HepG2 (cell line): ENCODE measurements around the gene ZNF608. TPM values are rescaled to one million over a fixed set of nuclear protein-coding genes. Genes with fewer than 3 reads are reported as not detected.

Source experiments
- ATAC-seq: fragments of 200-7000 bp; cut with Tn5 transposase; 3 replicates; pipeline ENCODE4 v1.9.1; 2020; ENCODE audit warnings: mild to moderate bottlenecking, moderate library complexity
- BruUV-seq: library from RNA; stranded (reverse); fragments of 400-500 nt; replicated peaks from 2 replicates; lab custom pipeline; 2021; lab: Mats Ljungman, UMichigan
- CTCF ChIA-PET: fragments of 300-600 bp; formaldehyde crosslinking; extraction: SDS; loops from one replicate; lab custom pipeline; 2021; ENCODE audit warnings: low total read pairs, inconsistent platforms, low intra/inter-chr PET ratio; lab: Yijun Ruan, JAX
- POLR2A ChIA-PET: fragments of 350-600 bp; sonication (Branson Sonifier 250); formaldehyde crosslinking; loops from one replicate; lab custom pipeline; 2020; ENCODE audit warnings: antibody characterized with exemption, inconsistent platforms; lab: Yijun Ruan, JAX
- DNase-seq: peaks from one replicate; pipeline ENCODE4 v3.0.0-alpha.2; 2015; ENCODE audit warnings: low spot score
- FAIRE-seq: peaks from 3 replicates; lab custom pipeline; 2011; peaks lifted over from hg19 to GRCh38; lab: Jason Lieb, UNC
- H2AFZ ChIP-seq: one replicate; pipeline ENCODE4 v1.6.1; 2011; ENCODE audit warnings: low read length, inconsistent platforms
- H3K27ac ChIP-seq: fragments of 300-600 bp; 3 replicates; pipeline ENCODE4 v1.8.0; 2011; ENCODE audit warnings: mixed run types, mild to moderate bottlenecking, mixed read lengths, low read length, inconsistent platforms; ENCODE audit not compliant: insufficient read depth; ENCODE audit errors: extremely low read length
- H3K27me3 ChIP-seq, 2 experiments: fragments of 200-600 bp in 1 of 2; 2 replicates in 1 of 2; 3 replicates in 1 of 2; pipeline versions ENCODE4 v1.6.0 to v1.8.0; 2011; ENCODE audit warnings: low read length in 2 of 2, mild to moderate bottlenecking in 2 of 2, moderate library complexity in 2 of 2, inconsistent platforms in 1 of 2; ENCODE audit not compliant: insufficient read depth in 2 of 2, control insufficient read depth in 1 of 2
- H3K36me3 ChIP-seq, 2 experiments: fragments of 200-600 bp in 1 of 2; replicated peaks in 1 of 2; 2 replicates in 1 of 2; 3 replicates in 1 of 2; pipeline versions ENCODE4 v1.5.1 to v1.8.0; 2011; ENCODE audit warnings: low read length in 2 of 2, inconsistent platforms in 1 of 2; ENCODE audit not compliant: insufficient read depth in 2 of 2, control insufficient read depth in 1 of 2
- H3K4me1 ChIP-seq: 2 replicates; pipeline ENCODE4 v1.5.1; 2012; ENCODE audit warnings: low read length, inconsistent platforms; ENCODE audit not compliant: insufficient read depth
- H3K4me2 ChIP-seq: 2 replicates; pipeline ENCODE4 v1.6.0; 2011; ENCODE audit warnings: low read depth, low read length, inconsistent platforms
- H3K4me3 ChIP-seq, 3 experiments: fragments of 200-600 bp in 1 of 3; sonication (generic), shearing (Covaris generic) in 1 of 3; replicated peaks in 1 of 3; 2 replicates each; pipeline ENCODE4 v1.5.1; 2011 to 2016; ENCODE audit warnings: low read length in 3 of 3, inconsistent platforms in 2 of 3, low read depth in 2 of 3, mild to moderate bottlenecking in 2 of 3, control low read depth in 1 of 3, mixed read lengths in 1 of 3; ENCODE audit not compliant: insufficient read depth in 1 of 3
- H3K79me2 ChIP-seq: one replicate; pipeline ENCODE4 v1.6.1; 2011; ENCODE audit warnings: low read length, inconsistent platforms; ENCODE audit not compliant: insufficient read depth
- H3K9ac ChIP-seq: 2 replicates; pipeline ENCODE4 v1.6.0; 2011; ENCODE audit warnings: mild to moderate bottlenecking, low read depth, low read length, inconsistent platforms; ENCODE audit not compliant: insufficient read depth
- H3K9me3 ChIP-seq: 2 replicates; pipeline ENCODE4 v1.5.1; 2012; ENCODE audit warnings: mild to moderate bottlenecking, low read length
- H4K20me1 ChIP-seq: 2 replicates; pipeline ENCODE4 v1.6.0; 2011; ENCODE audit warnings: inconsistent platforms, mild to moderate bottlenecking, low read length, moderate library complexity; ENCODE audit not compliant: insufficient read depth
- FOXO1 ChIP-seq: sonication (generic); formaldehyde crosslinking; IDR thresholded peaks from 2 replicates; pipeline ENCODE4 v1.4.0; 2020; ENCODE audit warnings: missing genetic modification reagents
- GATAD2A ChIP-seq: IDR thresholded peaks from 2 replicates; pipeline ENCODE4 v1.6.1; 2016
- MIER3 ChIP-seq: IDR thresholded peaks from 2 replicates; pipeline ENCODE4 v1.6.1; 2016; ENCODE audit warnings: missing compliant biosample characterization, borderline replicate concordance
- MTA1 ChIP-seq: sonication (generic); formaldehyde crosslinking; IDR thresholded peaks from 2 replicates; pipeline ENCODE4 v1.4.0; 2020; ENCODE audit warnings: missing genetic modification reagents, mild to moderate bottlenecking, borderline replicate concordance
- SKI ChIP-seq: fragments of 450-650 bp; IDR thresholded peaks from one replicate; pipeline ENCODE4 v1.6.1; 2018; ENCODE audit warnings: mild to moderate bottlenecking; ENCODE audit not compliant: partially characterized antibody
- SRY ChIP-seq: sonication (generic); formaldehyde crosslinking; IDR thresholded peaks from 2 replicates; pipeline ENCODE4 v1.8.0; 2022; ENCODE audit warnings: mild to moderate bottlenecking, missing genetic modification reagents
- ZNF260 ChIP-seq: sonication (generic); formaldehyde crosslinking; IDR thresholded peaks from 2 replicates; pipeline ENCODE4 v1.4.0; 2020; ENCODE audit warnings: missing genetic modification reagents, low read depth, mild to moderate bottlenecking, borderline replicate concordance
- ZNF354B ChIP-seq: sonication (generic); formaldehyde crosslinking; IDR thresholded peaks from 2 replicates; pipeline ENCODE4 v1.8.0; 2022; ENCODE audit warnings: mild to moderate bottlenecking, missing genetic modification reagents
- ZNF382 ChIP-seq: sonication (generic); formaldehyde crosslinking; IDR thresholded peaks from 2 replicates; pipeline ENCODE4 v1.5.0; 2020; ENCODE audit warnings: missing genetic modification reagents, mild to moderate bottlenecking, borderline replicate concordance
- ZNF441 ChIP-seq: sonication (generic); formaldehyde crosslinking; IDR thresholded peaks from 2 replicates; pipeline ENCODE4 v1.7.0; 2021; ENCODE audit warnings: missing genetic modification reagents, borderline replicate concordance
- ZNF546 ChIP-seq: sonication (generic); formaldehyde crosslinking; conservative IDR thresholded peaks from 2 replicates; pipeline ENCODE4 v1.8.1; 2023; ENCODE audit warnings: mild to moderate bottlenecking, missing genetic modification reagents
- WGBS: methylation state at CpG from one replicate; pipeline ENCODE4 v1.1.6; 2017; ENCODE audit warnings: low lambda C conversion rate; 5-methylcytosine and 5-hydroxymethylcytosine counted together
- in situ Hi-C: cut with HindIII; loops from 2 replicates; pipeline ENCODE4 v1.10.0; 2017; ENCODE audit warnings: low pct_unique_long_range_greater_than_20kb; ENCODE audit not compliant: extremely low pct_ligation_motif_present
- intact Hi-C: fragments of 100-400 bp; cut with micrococcal nuclease; formaldehyde crosslinking; loops from one replicate; pipeline ENCODE4 v1.10.0; 2022; ENCODE audit not compliant: unreplicated experiment
- polyA plus RNA-seq, 8 experiments: library from polyadenylated mRNA; depleted of rRNA in 3 of 8; stranded (reverse) in 7 of 8; unstranded in 1 of 8; fragments of >200 nt; fragmentation: Illumina TruSeq in 4 of 8; extraction: Trizol in 4 of 8; gene quantifications; 2 replicates each; pipeline versions ENCODE4 v1.2.1 to v1.2.3, GENCODE V29; 2011 to 2016; ENCODE audit warnings: low read depth in 4 of 8, missing spikeins in 1 of 8, mixed read lengths in 1 of 8; ENCODE audit not compliant: insufficient read depth in 1 of 8
- total RNA-seq, 5 experiments: library from RNA; depleted of rRNA; stranded (reverse); fragments of >200 nt; fragmentation: Illumina TruSeq; extraction: Trizol; gene quantifications; 2 replicates each; pipeline ENCODE4 v1.2.3, GENCODE V29; 2016; ENCODE audit warnings: low read depth in 1 of 5
- TF ChIP-seq, protein P1 (sequence below): sonication (generic); formaldehyde crosslinking; IDR thresholded peaks from 2 replicates; pipeline ENCODE4 v1.8.1; 2023; ENCODE audit warnings: missing genetic modification reagents, mild to moderate bottlenecking, borderline replicate concordance
- TF ChIP-seq, protein P2 (sequence below), 2 experiments: fragments of 450-650 bp in 1 of 2; sonication (generic) in 1 of 2; formaldehyde crosslinking; IDR thresholded peaks; 2 replicates each; pipeline versions ENCODE4 v1.5.0 to v1.8.0; 2020 to 2022; ENCODE audit warnings: mild to moderate bottlenecking in 1 of 2, missing genetic modification reagents in 1 of 2
- TF ChIP-seq, protein P3 (sequence below): IDR thresholded peaks from 2 replicates; pipeline ENCODE4 v1.6.1; 2016; ENCODE audit warnings: mild to moderate bottlenecking

Gene ZNF608
- total and polyA plus RNA-seq, 2 of the 13 experiments (the other 11 are each of a cell fraction or from before 2014, with no cell fraction given), result 0.66 to 0.91 TPM

DNA sequence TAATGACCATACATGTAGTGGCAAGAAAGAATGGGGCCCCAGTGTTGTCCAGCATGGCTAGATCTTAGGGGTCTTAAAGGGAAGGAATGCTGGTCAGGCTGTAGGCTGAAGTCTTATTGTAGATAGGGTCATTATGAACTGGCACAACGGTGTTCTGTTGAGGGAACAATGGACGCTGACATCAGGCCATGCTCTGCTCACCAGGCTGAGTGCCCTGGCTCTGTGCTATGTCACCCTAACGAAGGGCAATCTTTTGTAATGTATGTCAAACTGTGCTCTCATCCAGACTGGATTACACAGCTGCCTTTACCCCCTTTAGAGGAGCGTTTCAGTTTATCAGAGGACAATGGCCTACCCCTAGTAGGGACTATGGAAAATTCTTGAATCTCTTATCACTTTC is 14.6 kb upstream of the ZNF608 start:
- Histone ChIP-seq H3K9me3 (no peaks in the 10 kb centered on the region), H3K36me3 (no peaks in the 10 kb centered on the region), H2AFZ (no peak overlapping the region), H3K27me3 (no peaks in the 10 kb centered on the region), H3K4me3 (no peak overlapping the region), H3K4me1 (peaks cover 15% of the 10 kb centered on the region), H3K9ac (no peak overlapping the region), H3K27ac (no peak overlapping the region), H3K4me2 (no peak overlapping the region), H3K79me2 (no peaks in the 10 kb centered on the region), H4K20me1 (no peaks in the 10 kb centered on the region)
- in situ Hi-C loops, result no loop called here
- intact Hi-C loops, result no loop called here
- no TSS peak for BruUV-seq
- ATAC-seq, result no peak
- ChIA-PET POLR2A (no interaction called here), CTCF (no interaction called here)
- TF ChIP-seq ZNF546 (CRISPR knock-in tag), result no peak
- TF ChIP-seq, protein P1, sequence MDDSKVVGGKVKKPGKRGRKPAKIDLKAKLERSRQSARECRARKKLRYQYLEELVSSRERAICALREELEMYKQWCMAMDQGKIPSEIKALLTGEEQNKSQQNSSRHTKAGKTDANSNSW (CRISPR knock-in tag), result no peak
- TF ChIP-seq ZNF382 (CRISPR knock-in tag), result no peak
- 2% methylated on average over 2 of the region's 4 CpGs for WGBS
- no peak for FAIRE-seq
- no peak for DNase-seq

DNA sequence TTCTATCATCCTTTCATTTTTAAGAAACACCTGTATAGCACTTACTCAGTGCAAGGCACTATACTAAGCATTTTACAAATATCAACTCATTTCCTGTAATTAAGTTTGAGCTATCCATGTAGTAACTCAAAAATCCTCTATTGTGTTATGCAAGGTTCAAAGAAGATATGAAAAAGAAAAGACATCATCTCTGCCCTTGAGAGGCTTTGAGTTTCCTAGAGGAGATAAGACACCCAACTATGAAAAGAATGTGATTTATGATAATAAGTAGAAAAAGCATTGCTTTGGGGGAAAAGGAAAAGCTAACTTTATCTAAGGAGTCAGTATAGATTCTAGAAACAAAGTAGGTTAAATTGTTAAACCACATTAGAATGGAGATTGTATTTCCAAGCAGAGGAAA is 14.2 kb upstream of the ZNF608 start:
- no peak for DNase-seq
- BruUV-seq, result no TSS peak
- H3K36me3 ChIP-seq, result no peaks in the 10 kb centered on the region
- no peak overlapping the region for H3K9ac ChIP-seq
- intact Hi-C loops (no loop called here), in situ Hi-C loops (no loop called here)
- TF ChIP-seq GATAD2A (CRISPR knock-in tag) (no peak), MIER3 (CRISPR knock-in tag) (no peak), MTA1 (no peak), SRY (CRISPR knock-in tag) (no peak), ZNF260 (CRISPR knock-in tag) (no peak), ZNF354B (CRISPR knock-in tag) (no peak), FOXO1 (no peak), SKI (no peak), ZNF441 (CRISPR knock-in tag) (no peak)
- TF ChIP-seq, protein P2, sequence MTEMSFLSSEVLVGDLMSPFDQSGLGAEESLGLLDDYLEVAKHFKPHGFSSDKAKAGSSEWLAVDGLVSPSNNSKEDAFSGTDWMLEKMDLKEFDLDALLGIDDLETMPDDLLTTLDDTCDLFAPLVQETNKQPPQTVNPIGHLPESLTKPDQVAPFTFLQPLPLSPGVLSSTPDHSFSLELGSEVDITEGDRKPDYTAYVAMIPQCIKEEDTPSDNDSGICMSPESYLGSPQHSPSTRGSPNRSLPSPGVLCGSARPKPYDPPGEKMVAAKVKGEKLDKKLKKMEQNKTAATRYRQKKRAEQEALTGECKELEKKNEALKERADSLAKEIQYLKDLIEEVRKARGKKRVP (CRISPR knock-in tag; IDR thresholded peaks at IDR 0.05), result no peak
- TF ChIP-seq, protein P3, sequence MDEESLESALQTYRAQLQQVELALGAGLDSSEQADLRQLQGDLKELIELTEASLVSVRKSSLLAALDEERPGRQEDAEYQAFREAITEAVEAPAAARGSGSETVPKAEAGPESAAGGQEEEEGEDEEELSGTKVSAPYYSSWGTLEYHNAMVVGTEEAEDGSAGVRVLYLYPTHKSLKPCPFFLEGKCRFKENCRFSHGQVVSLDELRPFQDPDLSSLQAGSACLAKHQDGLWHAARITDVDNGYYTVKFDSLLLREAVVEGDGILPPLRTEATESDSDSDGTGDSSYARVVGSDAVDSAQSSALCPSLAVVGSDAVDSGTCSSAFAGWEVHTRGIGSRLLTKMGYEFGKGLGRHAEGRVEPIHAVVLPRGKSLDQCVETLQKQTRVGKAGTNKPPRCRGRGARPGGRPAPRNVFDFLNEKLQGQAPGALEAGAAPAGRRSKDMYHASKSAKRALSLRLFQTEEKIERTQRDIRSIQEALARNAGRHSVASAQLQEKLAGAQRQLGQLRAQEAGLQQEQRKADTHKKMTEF (CRISPR knock-in tag), result no peak
- no peak for ATAC-seq
- peaks cover 13% of the 10 kb centered on the region for H3K4me1 ChIP-seq
- no peak overlapping the region for H2AFZ ChIP-seq
- CTCF ChIA-PET, result no interaction called here
- H3K79me2 ChIP-seq, result no peaks in the 10 kb centered on the region
- no peak overlapping the region for H3K4me2 ChIP-seq
- POLR2A ChIA-PET, result no interaction called here
- H3K9me3 ChIP-seq, result no peaks in the 10 kb centered on the region
- no peak for FAIRE-seq
- no peak overlapping the region for H3K27ac ChIP-seq
- no peaks in the 10 kb centered on the region for H4K20me1 ChIP-seq
- no peak overlapping the region for H3K4me3 ChIP-seq
- no peaks in the 10 kb centered on the region for H3K27me3 ChIP-seq
